GM18907 (cell line): ENCODE results near the gene MAP3K7.

ENCODE experiments used
- ATAC-seq: cut with Tn5 transposase; IDR thresholded peaks from one replicate; pipeline ENCODE4 v1.9.1; 2021; ENCODE audit warnings: mild to moderate bottlenecking, moderate library complexity; ENCODE audit not compliant: unreplicated experiment

The MAP3K7 gene

GRCh38 chr6:90586836-90587638 lies at the start of gene MAP3K7:
Gene MAP3K7 (minus strand): TSS chr6:90587072. CDS start chr6:90586883, 189 bp downstream.
- ATAC-seq = peak; percentile 92

DNA sequence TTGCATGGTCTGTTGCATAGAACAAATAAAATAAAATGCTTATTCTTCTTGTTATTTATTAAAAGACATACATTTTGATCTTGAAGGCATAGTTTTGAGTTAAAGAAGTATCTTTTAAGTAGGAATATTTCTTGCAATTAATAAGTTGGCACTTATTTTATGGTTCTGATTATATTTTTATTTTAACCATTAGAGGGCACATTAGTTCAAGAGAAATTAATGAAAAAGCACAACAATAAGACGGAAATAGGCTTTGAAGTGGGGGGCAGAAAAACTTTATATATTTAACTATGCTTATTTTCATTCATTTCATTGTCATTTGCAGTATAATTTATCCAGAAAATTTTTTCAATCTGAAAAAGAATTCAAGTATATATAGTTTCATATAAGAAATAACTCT lies 44.2 kb upstream of the MAP3K7 start:
- ATAC-seq = no peak

- no peak for ATAC-seq
These were observed 34.7 kb upstream of the MAP3K7 start for GRCh38 chr6:90621581-90621980.

- ATAC-seq = no peak
These were observed 32.3 kb upstream of the MAP3K7 start for GRCh38 chr6:90619221-90619620.

- ATAC-seq = no peak
These were observed 25.4 kb upstream of the MAP3K7 start for GRCh38 chr6:90612313-90612680.

DNA sequence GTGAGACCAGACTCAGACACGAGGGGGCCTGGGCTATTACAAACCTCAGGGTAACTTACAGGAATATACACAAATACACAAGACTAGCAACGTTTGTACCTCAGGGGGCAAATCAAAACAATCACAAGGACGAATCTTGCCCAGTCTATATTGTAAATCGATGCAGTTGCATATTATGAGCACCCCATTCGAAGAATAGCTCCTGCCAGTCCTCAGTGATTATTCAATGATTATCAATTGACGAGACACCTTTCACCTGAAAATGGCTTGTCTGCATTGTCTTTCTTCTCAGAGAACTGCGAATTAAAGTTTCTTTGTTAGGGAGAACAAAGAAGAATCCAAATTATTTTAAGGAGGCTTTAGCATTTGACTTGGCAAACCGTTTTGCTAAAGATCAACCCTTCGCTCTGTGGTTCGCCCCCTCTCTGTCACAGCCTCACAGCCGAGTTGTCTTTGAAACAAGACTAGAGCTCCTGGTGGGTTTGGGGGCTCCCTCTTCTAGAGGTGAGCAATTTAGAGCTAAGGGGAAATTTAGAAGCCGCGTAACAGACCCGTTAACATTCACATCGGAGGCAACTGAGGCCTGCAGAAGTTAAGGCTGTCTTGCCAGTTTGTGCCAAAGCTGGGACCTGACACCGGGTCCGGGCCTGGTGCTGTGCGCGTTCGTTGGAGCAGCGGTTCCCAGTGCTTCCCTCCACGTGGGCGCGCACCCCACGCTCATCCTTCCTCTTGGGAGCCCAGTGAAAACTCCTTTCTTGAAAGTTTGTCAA lies 24.9 kb upstream of the MAP3K7 start:
- no peak for ATAC-seq

DNA sequence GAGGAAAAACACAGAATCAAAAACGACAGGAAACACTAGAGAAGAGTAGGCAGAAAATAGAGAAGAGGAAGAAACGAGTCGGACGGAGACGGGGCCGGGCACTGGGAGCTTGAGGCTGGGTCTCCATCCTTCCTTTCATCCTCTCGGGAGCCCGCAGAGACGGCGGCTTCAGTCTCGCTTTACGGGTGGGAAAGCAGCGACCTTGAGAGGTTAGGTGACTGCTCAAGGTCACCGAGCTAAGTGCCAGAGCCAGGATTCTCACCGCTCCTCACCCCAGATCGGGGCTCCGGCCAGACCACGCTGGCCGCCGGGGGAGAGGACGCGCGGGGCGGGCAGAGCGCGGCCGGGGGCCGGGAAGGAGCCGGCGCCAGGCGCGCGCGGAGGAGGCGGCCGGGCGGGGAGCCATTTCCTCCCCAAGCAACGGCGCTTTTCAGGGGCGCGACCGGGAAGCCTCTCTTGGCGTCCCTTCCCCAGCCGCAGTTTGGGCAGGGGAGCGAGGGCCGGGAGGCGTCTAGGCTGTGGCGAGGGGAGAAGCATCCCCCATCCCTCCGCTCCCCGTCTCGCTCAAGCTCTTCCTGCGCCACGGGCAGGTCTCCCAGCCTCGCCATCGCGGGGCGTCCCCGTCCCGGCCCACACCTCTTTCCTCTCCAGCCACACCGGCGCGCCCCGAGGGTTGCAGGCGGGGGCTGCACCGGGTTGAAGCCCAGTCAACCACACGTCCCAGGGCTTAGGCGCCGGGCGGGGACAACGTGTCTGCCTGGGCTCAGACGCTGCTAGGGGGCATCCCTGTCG lies 24.1 kb upstream of the MAP3K7 start:
- ATAC-seq = peak; percentile 74

DNA sequence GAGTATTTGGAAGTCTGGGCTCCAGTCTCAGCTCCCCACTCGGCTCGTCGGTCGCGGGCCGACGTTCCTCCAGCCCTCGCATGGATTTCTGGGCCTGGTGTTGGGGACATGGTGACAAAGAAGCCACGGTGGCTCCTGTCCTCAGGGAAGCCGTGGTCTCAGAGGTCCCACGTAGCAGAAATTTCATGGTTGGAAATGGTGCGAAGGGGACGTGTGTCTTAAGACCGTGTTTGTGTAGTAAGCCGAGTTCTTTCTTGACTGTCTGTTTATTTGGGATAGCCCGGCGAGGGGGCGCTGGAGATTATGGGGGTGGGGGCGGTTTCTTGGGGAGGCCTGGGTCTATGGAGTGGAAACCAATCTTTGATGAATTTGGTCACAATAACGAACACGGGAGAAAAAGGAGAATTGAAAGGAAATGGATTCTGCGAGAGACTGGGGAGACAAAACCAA lies 23.5 kb upstream of the MAP3K7 start:
- ATAC-seq = no peak

GRCh38 chr6:90605749-90606340 lies 19.0 kb upstream of the MAP3K7 start:
- ATAC-seq = no peak

DNA sequence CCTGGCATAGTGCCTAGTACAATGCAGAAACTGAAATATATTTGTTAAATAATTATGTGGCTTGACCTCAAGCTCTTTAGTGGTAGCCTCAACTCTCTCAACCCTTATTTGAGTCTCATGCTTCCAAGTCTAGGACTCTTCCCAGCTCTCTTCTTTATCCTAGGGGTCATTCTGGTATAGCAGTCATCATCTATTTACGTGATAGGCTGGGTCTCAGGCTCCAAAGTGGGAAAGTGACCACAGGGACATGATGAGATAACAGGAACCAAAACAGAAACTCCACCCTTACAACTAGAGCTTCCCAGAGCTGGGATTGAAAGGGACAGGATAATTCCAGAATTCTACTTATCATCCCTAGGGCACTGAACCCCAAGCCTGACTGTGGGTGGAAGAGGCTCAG lies 17.7 kb upstream of the MAP3K7 start:
- ATAC-seq = no peak

GRCh38 chr6:90599151-90599550 lies 12.3 kb upstream of the MAP3K7 start:
- no peak for ATAC-seq

- no peak for ATAC-seq
These were observed 11.5 kb upstream of the MAP3K7 start for GRCh38 chr6:90598192-90598951.

DNA sequence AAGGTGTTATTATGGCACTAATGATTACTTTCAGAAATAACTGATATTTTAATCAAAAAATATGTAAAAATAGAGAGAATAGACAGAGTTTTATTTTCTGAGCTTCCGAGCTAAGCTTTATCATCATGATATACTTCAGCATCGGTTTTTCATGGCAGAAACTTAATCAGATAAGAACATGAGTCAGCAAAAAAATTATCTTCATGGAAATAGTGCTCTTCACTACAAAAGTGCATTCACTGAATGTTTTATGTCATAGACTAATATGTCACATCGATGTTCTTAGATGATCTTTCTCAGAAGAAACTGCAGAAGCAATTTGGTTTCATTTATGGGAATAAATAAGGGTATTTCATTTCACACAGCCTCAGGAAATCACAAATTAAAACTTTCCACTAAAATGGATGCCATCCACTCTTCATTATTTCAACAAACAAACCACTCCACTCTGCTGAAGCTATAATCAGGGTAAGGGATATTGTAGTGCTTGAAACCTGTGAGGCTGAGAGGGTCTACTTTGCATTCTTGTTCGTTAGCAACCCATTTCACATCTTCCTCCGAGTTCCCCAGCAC lies 10.2 kb upstream of the MAP3K7 start:
- ATAC-seq = no peak

DNA sequence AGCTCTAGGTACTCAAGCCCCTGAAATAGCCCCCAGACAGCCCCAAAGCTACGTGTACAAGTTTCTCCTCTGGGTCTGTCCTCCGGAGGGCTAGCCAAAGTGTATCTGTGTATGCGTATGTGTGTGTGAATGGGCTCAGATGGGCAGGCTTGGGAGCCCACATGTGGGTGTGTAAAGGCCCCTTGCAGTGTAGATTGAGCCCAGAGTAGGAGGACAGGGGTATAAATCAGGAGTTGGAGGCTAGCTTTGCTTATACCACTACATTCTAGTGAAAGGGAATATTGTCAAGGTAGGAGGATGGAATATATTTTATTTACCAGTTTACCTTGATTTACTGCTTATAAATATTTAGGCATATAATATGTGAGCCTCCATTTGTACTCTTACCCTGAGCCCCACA lies 9.0 kb upstream of the MAP3K7 start:
- no peak for ATAC-seq

- ATAC-seq = peak; percentile 38
These were observed 381 bp downstream of the MAP3K7 start for GRCh38 chr6:90586546-90586835.

GRCh38 chr6:90584636-90585255 lies 2.1 kb downstream of the MAP3K7 start:
- no peak for ATAC-seq

DNA sequence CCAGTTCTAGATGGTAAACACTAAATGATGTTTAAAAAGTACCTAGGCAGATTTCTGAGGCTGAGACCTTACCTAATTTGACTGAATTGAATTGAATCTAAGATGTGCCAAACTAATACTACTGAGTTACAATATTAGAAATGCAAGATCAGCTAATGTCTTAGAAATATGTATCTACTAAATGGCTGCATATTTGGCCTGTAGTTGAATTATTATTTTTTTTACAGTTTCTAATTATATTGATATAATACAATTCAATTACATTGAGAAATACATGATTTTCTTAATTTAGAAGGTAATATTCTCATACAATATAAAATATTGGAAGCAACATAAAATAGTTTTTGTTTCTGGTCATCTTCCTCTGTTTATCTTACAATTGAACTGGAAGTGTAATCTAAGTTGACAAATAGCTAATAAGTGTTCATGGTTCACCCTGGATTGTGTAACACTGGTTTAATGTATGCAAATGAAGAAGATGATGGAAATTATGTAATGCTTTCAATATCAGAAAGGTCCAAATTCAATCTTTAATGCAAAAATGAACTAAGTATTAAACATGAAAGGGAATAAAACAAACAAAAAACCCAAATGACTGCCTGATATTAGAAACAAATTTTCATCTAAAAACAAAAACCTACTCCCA lies 2.9 kb downstream of the MAP3K7 start:
- no peak for ATAC-seq

DNA sequence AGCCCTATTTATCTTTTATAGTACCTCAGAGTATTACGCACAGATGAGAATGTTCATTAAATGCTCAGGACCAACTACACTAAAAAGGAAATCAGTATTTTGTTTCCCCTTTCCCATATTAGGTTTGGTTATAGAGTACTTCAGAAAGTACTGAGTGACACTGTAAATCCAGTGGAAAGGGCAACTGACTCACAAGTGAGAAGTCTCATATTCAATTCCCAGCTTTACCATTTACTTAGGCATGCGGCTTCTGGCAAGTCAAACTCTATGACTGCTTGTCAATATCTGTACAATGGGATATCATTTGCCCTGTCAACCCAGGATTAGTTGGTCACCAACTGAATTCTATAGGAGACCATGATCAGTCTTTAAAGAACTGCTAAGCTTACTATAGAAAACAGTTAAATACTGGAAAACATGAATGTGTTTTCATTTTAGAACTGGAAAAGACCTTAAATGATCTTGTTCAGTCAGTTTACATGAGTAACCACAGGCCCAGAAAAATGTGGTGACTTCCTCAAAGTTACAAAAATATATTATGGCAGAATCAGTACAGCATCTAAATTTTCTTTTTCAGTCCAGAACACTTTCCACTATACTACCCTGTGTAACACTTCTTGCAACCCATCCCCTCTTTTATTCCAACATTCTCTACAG lies 3.6 kb downstream of the MAP3K7 start:
- ATAC-seq = no peak

GRCh38 chr6:90581146-90581545 lies 5.7 kb downstream of the MAP3K7 start:
- ATAC-seq = no peak
